NT2/D1 (cell line): ENCODE data around the gene HNF1A.

Experiments used
- SUZ12 ChIP-seq: IDR thresholded peaks from 2 replicates; pipeline ENCODE4 v1.6.1; 2011; ENCODE audit not compliant: insufficient read length, insufficient read depth; ENCODE audit errors: extremely low read depth
- YY1 ChIP-seq: IDR thresholded peaks from 2 replicates; pipeline ENCODE4 v1.6.1; 2011; ENCODE audit not compliant: insufficient read length, insufficient read depth

DNA sequence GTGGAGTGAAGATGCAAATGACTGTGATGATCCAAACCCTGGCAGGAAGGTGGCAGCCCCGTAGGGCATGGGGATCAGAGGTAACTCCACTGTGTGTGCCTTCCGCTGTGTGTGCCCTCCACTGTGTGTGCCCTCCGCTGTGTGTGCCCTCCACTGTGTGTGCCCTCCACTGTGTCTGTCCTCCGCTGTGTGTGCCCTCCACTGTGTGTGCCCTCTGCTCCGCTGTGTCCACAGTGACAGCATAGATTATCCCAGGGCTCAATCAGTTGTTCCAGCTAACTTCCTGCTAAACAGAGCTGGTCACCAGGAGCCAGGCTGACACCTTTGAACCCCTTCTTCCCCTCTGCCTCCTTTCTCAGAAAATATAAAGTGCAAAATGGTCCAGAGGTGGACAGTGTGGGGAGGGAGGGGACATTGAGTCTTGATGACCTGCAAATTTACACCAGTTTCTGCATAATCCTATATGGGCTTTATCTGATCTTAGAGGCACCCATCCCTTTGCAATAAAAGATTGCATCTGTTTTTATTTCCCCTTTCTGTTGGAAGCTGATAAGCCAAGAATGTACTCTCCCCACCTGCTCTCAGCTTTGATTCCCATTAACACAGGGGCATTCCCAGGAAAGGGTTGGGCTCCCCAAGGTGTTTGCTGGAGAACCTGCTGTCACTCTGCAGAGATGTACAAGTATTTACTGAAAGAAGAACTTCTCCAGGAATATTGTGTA, 21.6 kb upstream of the HNF1A start:
- TF ChIP-seq YY1: no peak
- TF ChIP-seq SUZ12: no peak
